H1 (cell line): ENCODE results near the gene BNC2. TPM values are rescaled to one million over a fixed set of nuclear protein-coding genes. Genes with fewer than 3 reads are reported as not detected.

Source experiments
- CTCF ChIA-PET: fragments of 300-600 bp; sonication (Branson Sonifier 250); formaldehyde crosslinking; loops from one replicate; lab custom pipeline; 2021; ENCODE audit not compliant: partially characterized antibody; lab: Charles Lee
- POLR2A ChIA-PET: fragments of 300-600 bp; sonication (Branson Sonifier 250); formaldehyde crosslinking; loops from one replicate; lab custom pipeline; 2021; ENCODE audit warnings: inconsistent platforms; ENCODE audit not compliant: partially characterized antibody; lab: Charles Lee
- DNase-seq, 2 experiments: peaks; one replicate each; pipeline versions ENCODE4 v3.0.0 to v3.0.0-alpha.2; 2010 to 2022; ENCODE audit warnings: low spot score in 2 of 2, low read depth in 1 of 2, mixed read lengths in 1 of 2
- FAIRE-seq: peaks from 2 replicates; lab custom pipeline; 2011; peaks lifted over from hg19 to GRCh38; lab: Jason Lieb, UNC
- H2AFZ ChIP-seq: 2 replicates; pipeline ENCODE4 v1.8.1; 2012; ENCODE audit warnings: low read length, inconsistent platforms
- H2AK5ac ChIP-seq: 2 replicates; pipeline ENCODE4 v1.6.1; 2013; ENCODE audit warnings: low read depth, low read length
- H2BK120ac ChIP-seq: replicated peaks from 2 replicates; pipeline ENCODE3; 2013; ENCODE audit warnings: low read depth, low read length, inconsistent platforms
- H2BK12ac ChIP-seq: 2 replicates; pipeline ENCODE4 v1.6.1; 2013; ENCODE audit warnings: low read depth, low read length
- H2BK15ac ChIP-seq: 2 replicates; pipeline ENCODE4 v1.6.1; 2013; ENCODE audit warnings: low read length
- H2BK20ac ChIP-seq: 2 replicates; pipeline ENCODE4 v1.6.1; 2013; ENCODE audit warnings: low read length
- H2BK5ac ChIP-seq: 2 replicates; pipeline ENCODE4 v1.6.1; 2013; ENCODE audit warnings: low read depth, low read length
- H3K14ac ChIP-seq: 2 replicates; pipeline ENCODE4 v1.6.1; 2013; ENCODE audit warnings: inconsistent platforms; ENCODE audit not compliant: insufficient read length
- H3K18ac ChIP-seq: 2 replicates; pipeline ENCODE4 v1.6.1; 2013; ENCODE audit warnings: low read length; ENCODE audit errors: extremely low read depth
- H3K23ac ChIP-seq: 2 replicates; pipeline ENCODE4 v1.6.1; 2013; ENCODE audit warnings: inconsistent platforms; ENCODE audit not compliant: insufficient read length
- H3K23me2 ChIP-seq: 2 replicates; pipeline ENCODE4 v1.6.1; 2013; ENCODE audit warnings: low read depth, low read length
- H3K27ac ChIP-seq: 2 replicates; pipeline ENCODE4 v1.6.1; 2011; ENCODE audit warnings: low read depth, low read length, inconsistent platforms
- H3K27me3 ChIP-seq, 4 experiments: replicated peaks in 1 of 4; 1 replicate in 1 of 4; 2 replicates in 3 of 4; pipeline versions ENCODE4 v1.6.1 to v1.8.1; 2011 to 2013; ENCODE audit warnings: low read length in 3 of 4, mild to moderate bottlenecking in 3 of 4, inconsistent platforms in 2 of 4, mixed read lengths in 2 of 4, moderate library complexity in 1 of 4; ENCODE audit not compliant: control insufficient read depth in 3 of 4, insufficient read depth in 3 of 4; ENCODE audit errors: extremely low read depth in 1 of 4
- H3K36me3 ChIP-seq, 4 experiments: 2 replicates each; pipeline versions ENCODE4 v1.6.1 to v1.8.1; 2011 to 2013; ENCODE audit warnings: mild to moderate bottlenecking in 4 of 4, low read length in 3 of 4, moderate library complexity in 2 of 4, control low read depth in 1 of 4, inconsistent platforms in 1 of 4; ENCODE audit not compliant: insufficient read depth in 4 of 4, control insufficient read depth in 2 of 4
- H3K4ac ChIP-seq: replicated peaks from 2 replicates; pipeline ENCODE3; 2013; ENCODE audit warnings: low read length, low read depth, mixed read lengths, inconsistent platforms; ENCODE audit not compliant: insufficient read length
- H3K4me1 ChIP-seq, 4 experiments: replicated peaks in 1 of 4; 1 replicate in 1 of 4; 2 replicates in 3 of 4; pipeline versions ENCODE4 v1.6.1 to v1.8.1; 2011 to 2013; ENCODE audit warnings: low read length in 3 of 4, inconsistent platforms in 2 of 4, mixed read lengths in 1 of 4; ENCODE audit not compliant: insufficient read depth in 4 of 4, control insufficient read depth in 3 of 4
- H3K4me2 ChIP-seq, 2 experiments: 2 replicates each; pipeline versions ENCODE4 v1.6.1 to v1.8.1; 2011 to 2013; ENCODE audit warnings: low read depth in 2 of 2, low read length in 2 of 2, control low read depth in 1 of 2, inconsistent platforms in 1 of 2, mild to moderate bottlenecking in 1 of 2; ENCODE audit not compliant: insufficient read depth in 1 of 2
- H3K4me3 ChIP-seq, 4 experiments: fragments of 200-600, 300-600 bp in 1 of 4; sonication (generic), shearing (Covaris generic), sonication (Bioruptor Twin) in 1 of 4; 2 replicates each; pipeline versions ENCODE4 v1.5.1 to v1.8.1; 2011 to 2016; ENCODE audit warnings: low read length in 4 of 4, low read depth in 3 of 4, control low read depth in 2 of 4, inconsistent platforms in 2 of 4, mild to moderate bottlenecking in 2 of 4, mixed read lengths in 1 of 4, moderate library complexity in 1 of 4; ENCODE audit not compliant: insufficient read depth in 2 of 4; ENCODE audit errors: extremely low read depth in 1 of 4
- H3K56ac ChIP-seq: replicated peaks from 2 replicates; pipeline ENCODE3; 2013; ENCODE audit warnings: low read depth, mild to moderate bottlenecking, mixed read lengths, low read length, inconsistent platforms; ENCODE audit not compliant: insufficient read length
- H3K79me1 ChIP-seq: 2 replicates; pipeline ENCODE4 v1.6.1; 2013; ENCODE audit warnings: low read depth, low read length, control low read depth
- H3K79me2 ChIP-seq, 2 experiments: 2 replicates each; pipeline versions ENCODE4 v1.6.1 to v1.8.1; 2012 to 2013; ENCODE audit warnings: low read length in 2 of 2, mild to moderate bottlenecking in 2 of 2, inconsistent platforms in 1 of 2; ENCODE audit not compliant: insufficient read depth in 2 of 2, control insufficient read depth in 1 of 2
- H3K9ac ChIP-seq, 4 experiments: replicated peaks in 1 of 4; 1 replicate in 1 of 4; 2 replicates in 3 of 4; pipeline versions ENCODE4 v1.6.1 to v1.8.1; 2011 to 2013; ENCODE audit warnings: low read depth in 3 of 4, low read length in 3 of 4, control low read depth in 2 of 4, mild to moderate bottlenecking in 2 of 4, moderate library complexity in 2 of 4, inconsistent platforms in 1 of 4; ENCODE audit errors: extremely low read depth in 1 of 4
- H3K9me3 ChIP-seq, 2 experiments: 2 replicates each; pipeline versions ENCODE4 v1.6.1 to v1.8.1; 2012 to 2013; ENCODE audit warnings: mild to moderate bottlenecking in 2 of 2, moderate library complexity in 2 of 2, control low read depth in 1 of 2, inconsistent platforms in 1 of 2, low read depth in 1 of 2, low read length in 1 of 2, mixed read lengths in 1 of 2; ENCODE audit not compliant: insufficient read depth in 2 of 2
- H4K20me1 ChIP-seq, 2 experiments: replicated peaks in 1 of 2; 2 replicates each; pipeline versions ENCODE3 to v1.8.1; 2011 to 2013; ENCODE audit warnings: inconsistent platforms in 2 of 2, low read length in 2 of 2, mild to moderate bottlenecking in 1 of 2; ENCODE audit not compliant: insufficient read depth in 2 of 2, control insufficient read depth in 1 of 2
- H4K5ac ChIP-seq: 2 replicates; pipeline ENCODE4 v1.6.1; 2013; ENCODE audit warnings: low read length, low read depth, mixed read lengths, inconsistent platforms; ENCODE audit not compliant: insufficient read length
- H4K8ac ChIP-seq: 2 replicates; pipeline ENCODE4 v1.8.0; 2013; ENCODE audit warnings: mild to moderate bottlenecking, moderate library complexity, low read length, inconsistent platforms; ENCODE audit not compliant: insufficient read depth; ENCODE audit errors: extremely low read depth
- H4K91ac ChIP-seq: replicated peaks from 2 replicates; pipeline ENCODE3; 2013; ENCODE audit warnings: low read length, mixed read lengths, inconsistent platforms; ENCODE audit not compliant: insufficient read length
- ASH2L ChIP-seq: fragments of 200-600, 300-600 bp; sonication (generic); IDR thresholded peaks from one replicate; pipeline ENCODE4 v1.7.1; 2017; ENCODE audit warnings: low read length
- CREB1 ChIP-seq: IDR thresholded peaks from 2 replicates; pipeline ENCODE4 v1.6.1; 2012; ENCODE audit warnings: inconsistent platforms
- CTCF ChIP-seq, 3 experiments: IDR thresholded peaks; 1 replicate in 2 of 3; 2 replicates in 1 of 3; pipeline versions ENCODE4 v1.5.1 to v1.6.1; 2011; ENCODE audit warnings: low read length in 3 of 3, mild to moderate bottlenecking in 3 of 3, inconsistent platforms in 2 of 3, low read depth in 1 of 3, moderate library complexity in 1 of 3; ENCODE audit not compliant: insufficient read depth in 1 of 3; ENCODE audit errors: control extremely low read depth in 1 of 3
- EP300 ChIP-seq, 2 experiments: IDR thresholded peaks; 1 replicate in 1 of 2; 2 replicates in 1 of 2; pipeline ENCODE4 v1.6.1; 2011 to 2012; ENCODE audit warnings: low read depth in 2 of 2, low read length in 2 of 2, mild to moderate bottlenecking in 2 of 2, borderline replicate concordance in 1 of 2, inconsistent platforms in 1 of 2, moderate library complexity in 1 of 2
- GTF2F1 ChIP-seq: IDR thresholded peaks from 2 replicates; pipeline ENCODE4 v1.6.1; 2012; ENCODE audit warnings: low read depth, low read length, improper control_type of control experiment, borderline replicate concordance
- MAX ChIP-seq: IDR thresholded peaks from 2 replicates; pipeline ENCODE4 v1.6.1; 2012; ENCODE audit warnings: inconsistent platforms
- RBBP5 ChIP-seq: IDR thresholded peaks from 2 replicates; pipeline ENCODE4 v1.7.1; 2012; ENCODE audit warnings: low read depth, mild to moderate bottlenecking, inconsistent platforms, low read length, moderate library complexity, borderline replicate concordance
- TBP ChIP-seq: IDR thresholded peaks from 2 replicates; pipeline ENCODE4 v1.6.1; 2011; ENCODE audit warnings: low read depth, low read length, improper control_type of control experiment
- WGBS, 2 experiments: shearing (Covaris generic) in 1 of 2; methylation state at CpG; one replicate each; pipeline versions ENCODE4 v1.1.6 to v1.1.7; 2013 to 2015; ENCODE audit warnings: low lambda C conversion rate in 2 of 2, mixed read lengths in 2 of 2, inconsistent platforms in 1 of 2, low coverage in 1 of 2, missing lambda C conversion rate in 1 of 2; ENCODE audit not compliant: insufficient replicate concordance in 2 of 2, insufficient coverage in 1 of 2, insufficient read length in 1 of 2; ENCODE audit errors: extremely low coverage in 1 of 2, missing lambda C conversion rate in 1 of 2; 5-methylcytosine and 5-hydroxymethylcytosine counted together
- polyA plus RNA-seq, 7 experiments: library from polyadenylated mRNA; depleted of rRNA in 3 of 7; stranded (reverse) in 5 of 7; unstranded in 2 of 7; fragments of >200 nt in 5 of 7; fragments of 200-250 nt in 2 of 7; gene quantifications; 1 replicate in 5 of 7; 2 replicates in 1 of 7; 4 replicates in 1 of 7; pipeline versions ENCODE4 v1.2.1 to v1.2.3, GENCODE V29; 2011 to 2013; ENCODE audit warnings: missing spikeins in 2 of 7, mixed read lengths in 2 of 7
- total RNA-seq: library from RNA; stranded (reverse); fragmentation: NEBNext Ultra II Directional; extraction: Animal tissue kit (Norgen Biotek cat#: 25700); gene quantifications from 2 replicates; pipeline ENCODE4 v1.2.1, GENCODE V29; 2021

BNC2 gene
- total and polyA plus RNA-seq, 2 of the 8 experiments (the other 6 are each of a cell fraction or from before 2014, with no cell fraction given): 16.0 to 26.8 TPM

GRCh38 chr9:16828340-16829281, 41.9 kb downstream of the BNC2 start:
- no peak overlapping the region for H3K56ac ChIP-seq
- H3K4ac ChIP-seq: no peak overlapping the region
- no peaks in the 10 kb centered on the region for H3K9me3 ChIP-seq
- H3K14ac ChIP-seq: no peak overlapping the region
- no peak overlapping the region for H2BK20ac ChIP-seq
- no peak overlapping the region for H3K18ac ChIP-seq
- FAIRE-seq (peak; percentile 81), DNase-seq (peak in 1 of 2 experiments; percentile 58)
- POLR2A ChIA-PET: interaction anchor here (1.1 kb wide), 1 partner anchor 18 kb away, joined by 4 read pairs; no protein-coding TSS in a partner anchor
- WGBS, 2 experiments: 48% methylated on average over 16 of the region's 30 CpGs; no CpG with 5 or more reads in 1 of the 2 experiments
- peak overlapping the region; percentile 9 for H2BK120ac ChIP-seq
- no peak overlapping the region; the same call in 1 of the 2 replicates for H2BK5ac ChIP-seq
- H3K79me2 ChIP-seq: peaks cover 2 to 68% of the 10 kb centered on the region in 2 experiments
- H4K20me1 ChIP-seq: no peaks in the 10 kb centered on the region
- H3K79me1 ChIP-seq: no peaks in the 10 kb centered on the region; the same call in none of the 2 replicates
- H3K36me3 ChIP-seq: no peaks in the 10 kb centered on the region; a peak in 1 of 8 replicates
- H4K8ac ChIP-seq: no peak overlapping the region
- peaks cover 10 to 26% (median 14%) of the 10 kb centered on the region in 4 experiments for H3K4me1 ChIP-seq
- H3K27me3 ChIP-seq: no peaks in the 10 kb centered on the region
- no peak overlapping the region for H3K27ac ChIP-seq
- H3K9ac ChIP-seq: no peak overlapping the region
- peak overlapping the region; percentile 50 to 59 for H3K4me2 ChIP-seq
- no peak overlapping the region for H3K23ac ChIP-seq
- no peak overlapping the region for H2BK15ac ChIP-seq
- H3K4me3 ChIP-seq: peak overlapping the region in 1 of 4 experiments; percentile 32; a peak in 2 of 8 replicates
- H4K91ac ChIP-seq: no peak overlapping the region
- no peak overlapping the region for H2BK12ac ChIP-seq
- 0 out of 2 replicates have a peak overlapping the region, but pooled peaks have one; percentile 5 for H2AFZ ChIP-seq
- no peak overlapping the region for H4K5ac ChIP-seq
- CTCF ChIA-PET: no interaction called here
- no peaks in the 10 kb centered on the region for H3K23me2 ChIP-seq
- no peak overlapping the region for H2AK5ac ChIP-seq
- TF ChIP-seq MAX (0 out of 2 replicates have a peak, but pooled peaks have one; percentile 18), ASH2L (peak; percentile 33), TBP (no peak), GTF2F1 (no peak), RBBP5 (0 out of 2 replicates have a peak, but pooled peaks have one; percentile 52), EP300 (IDR thresholded peaks at IDR 0.05; ENCODE audit: borderline replicate concordance in 1 of 2, low read depth in 2 of 2, low read length in 2 of 2) (no peak), CTCF (IDR thresholded peaks at IDR 0.05; ENCODE audit: control extremely low read depth in 1 of 3, insufficient read depth in 1 of 3, low read depth in 1 of 3, low read length in 3 of 3) (0 out of 4 replicates have a peak, but pooled peaks of 1 of the 3 experiments have one; percentile 2), CREB1 (no peak)
